ENCODE results near the gene PSMG4.
A peak's percentile ranks its signal among the peaks of the same experiment; 100 is the strongest.

PSMG4 gene

GRCh38 chr6:3286641-3287171 lies 28.0 kb downstream of the PSMG4 start:
- Histone ChIP-seq H3K4me2 (no peak overlapping the region), H3K27me3 (no peaks in the 10 kb centered on the region), H3K4me3 (no peak overlapping the region), H3K36me3 (peaks cover 7 to 42% (median 23%) of the 10 kb centered on the region in 11 experiments; a peak in 18 of 22 replicates), H4K20me1 (peaks cover 0 to 43% (median 14%) of the 10 kb centered on the region in 11 experiments; a peak in 15 of 22 replicates), H3K27ac (no peak overlapping the region), H3K4me1 (peaks cover 18 to 36% (median 30%) of the 10 kb centered on the region in 10 experiments), H3K9me3 (replicated peaks in 1 of 11) (no peaks in the 10 kb centered on the region), H3K9ac (no peak overlapping the region)
- no peak for TF ChIP-seq Cebpa-rat (IDR thresholded peaks at IDR 0.05)

DNA sequence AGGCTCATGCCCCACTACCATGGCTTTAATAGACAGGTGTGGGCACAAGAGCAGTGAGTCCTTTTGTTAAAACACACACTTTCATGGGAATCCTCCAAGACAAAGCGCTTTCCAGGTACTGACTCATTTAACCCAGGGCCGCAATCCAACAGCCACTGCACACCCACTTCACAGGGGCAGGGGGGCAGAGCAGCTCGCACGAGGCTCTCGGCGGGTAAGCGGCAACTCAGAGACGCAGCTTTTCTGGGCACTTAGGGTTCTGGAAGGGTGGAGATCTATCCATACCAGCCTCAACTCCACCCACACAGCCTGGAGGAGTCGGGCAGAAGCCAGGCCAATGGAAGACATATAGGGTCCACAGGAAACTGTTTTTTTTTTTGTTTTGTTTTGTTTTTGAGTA lies 28.6 kb downstream of the PSMG4 start:
- TF ChIP-seq Cebpa-rat (IDR thresholded peaks at IDR 0.05) = no peak
- no peaks in the 10 kb centered on the region for H3K27me3 ChIP-seq
- H3K4me1 ChIP-seq = peaks cover 18 to 36% (median 30%) of the 10 kb centered on the region in 10 experiments
- H3K9me3 ChIP-seq (replicated peaks in 1 of 11) = no peaks in the 10 kb centered on the region
- H4K20me1 ChIP-seq = peaks cover 0 to 37% (median 8%) of the 10 kb centered on the region in 11 experiments; a peak in 12 of 22 replicates
- H3K4me2 ChIP-seq = no peak overlapping the region
- peaks cover 2 to 36% (median 17%) of the 10 kb centered on the region in 11 experiments; a peak in 18 of 22 replicates for H3K36me3 ChIP-seq
- no peak overlapping the region for H3K9ac ChIP-seq
- no peak overlapping the region for H3K4me3 ChIP-seq
- no peak overlapping the region for H3K27ac ChIP-seq

DNA sequence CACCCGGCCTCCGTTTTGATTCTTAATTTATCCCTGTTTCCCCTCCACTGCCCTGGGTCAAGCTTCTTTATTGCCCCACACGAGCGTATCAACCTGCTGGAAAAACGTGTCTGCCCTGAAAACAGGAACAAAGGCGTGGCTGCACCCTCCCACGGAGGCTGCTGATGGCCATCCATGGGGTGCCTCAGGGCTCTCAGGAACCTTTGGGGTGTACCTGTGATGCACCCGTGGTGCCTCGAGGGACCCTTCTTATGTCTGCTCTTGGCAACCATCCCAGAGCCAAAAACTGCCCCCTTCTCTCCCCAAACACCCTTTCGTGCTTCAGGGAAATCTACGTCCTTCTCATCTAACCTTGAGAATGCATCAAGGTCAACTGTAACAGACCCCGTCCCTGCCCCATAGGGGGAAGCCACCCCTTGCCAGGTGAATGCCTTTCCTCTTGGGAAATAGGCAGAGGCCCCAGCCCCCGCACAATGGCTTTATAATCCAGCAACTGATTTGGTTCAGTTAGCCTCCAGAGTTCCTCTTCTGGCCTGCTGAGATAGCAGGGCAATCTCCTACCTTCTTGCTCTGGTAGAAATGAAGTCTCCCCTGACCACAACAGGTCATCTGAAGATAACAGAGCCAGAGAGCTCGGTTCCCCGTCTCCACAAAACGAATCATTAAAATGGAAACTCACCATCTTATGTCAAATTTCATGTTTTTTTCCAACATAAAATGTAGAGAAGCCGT lies 29.4 kb downstream of the PSMG4 start:
- peaks cover 18 to 36% (median 30%) of the 10 kb centered on the region in 10 experiments for H3K4me1 ChIP-seq
- no peak for TF ChIP-seq Cebpa-rat (IDR thresholded peaks at IDR 0.05)
- peaks cover 0 to 28% (median 6%) of the 10 kb centered on the region in 11 experiments; a peak in 10 of 22 replicates for H4K20me1 ChIP-seq
- no peak overlapping the region for H3K9ac ChIP-seq
- H3K27me3 ChIP-seq = no peaks in the 10 kb centered on the region
- H3K4me2 ChIP-seq = peak overlapping the region in 8 of 11 experiments; percentile 20 to 82 (median 64); a peak in 15 of 22 replicates
- peaks cover 0 to 27% (median 9%) of the 10 kb centered on the region in 11 experiments; a peak in 8 of 22 replicates for H3K36me3 ChIP-seq
- no peak overlapping the region for H3K4me3 ChIP-seq
- H3K27ac ChIP-seq = no peak overlapping the region
- H3K9me3 ChIP-seq (replicated peaks in 1 of 11) = no peaks in the 10 kb centered on the region

DNA sequence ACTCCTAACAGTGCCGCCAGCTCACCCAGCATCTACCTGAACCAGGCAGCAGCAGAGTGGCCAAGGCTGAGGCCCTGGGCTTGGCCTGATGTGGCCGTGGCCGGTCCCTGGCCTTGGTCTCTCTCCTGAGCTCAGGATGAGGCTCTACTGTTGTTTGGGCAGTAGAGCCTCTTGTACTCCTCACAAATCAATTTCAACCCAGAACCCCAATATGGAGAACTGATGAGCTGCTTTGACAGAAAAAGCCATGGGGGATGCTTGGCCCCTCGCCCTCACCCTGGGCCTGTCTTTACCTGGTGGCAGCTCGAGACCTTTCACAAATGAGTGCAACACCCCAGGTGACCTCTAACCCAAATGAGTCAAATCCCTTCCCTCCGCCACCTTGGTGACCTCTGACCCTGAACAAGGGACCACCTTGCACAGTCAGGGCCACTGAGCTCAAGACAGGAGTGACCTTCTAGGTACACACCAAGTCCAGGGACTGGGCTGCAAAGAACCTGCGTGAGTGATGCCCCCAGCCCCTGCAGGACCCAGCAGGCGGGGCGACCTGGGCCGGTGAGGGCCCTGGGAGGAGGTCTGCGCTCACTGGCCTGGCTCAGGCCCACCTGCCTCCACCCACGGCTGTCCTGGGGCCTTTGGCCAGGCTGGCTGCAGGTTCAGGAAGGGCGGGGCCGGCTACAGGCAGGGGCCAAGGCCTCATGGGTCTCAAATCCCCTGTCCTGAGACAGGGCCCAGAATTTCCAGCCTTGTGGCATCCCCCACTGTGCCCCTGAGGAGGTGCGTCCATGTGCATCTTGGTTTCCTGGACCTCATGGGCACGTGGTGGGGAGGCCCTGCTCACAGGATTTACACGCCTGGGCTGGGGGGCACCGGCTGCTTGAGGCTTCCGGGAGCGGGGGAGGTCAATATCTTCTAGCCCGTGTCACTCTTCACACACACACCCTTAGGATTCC lies 30.2 kb downstream of the PSMG4 start:
- Histone ChIP-seq H3K4me3 (no peak overlapping the region), H3K9me3 (replicated peaks in 1 of 11) (no peaks in the 10 kb centered on the region), H3K4me2 (peak overlapping the region; percentile 44 to 82 (median 61)), H3K27me3 (no peaks in the 10 kb centered on the region), H3K36me3 (peaks cover 0 to 19% (median under 1%) of the 10 kb centered on the region in 11 experiments; a peak in 7 of 22 replicates), H4K20me1 (peaks cover 0 to 20% (median 6%) of the 10 kb centered on the region in 11 experiments; a peak in 10 of 22 replicates), H3K9ac (peak overlapping the region in 3 of 11 experiments; percentile 37 to 50 (median 45); a peak in 3 of 22 replicates), H3K27ac (peak overlapping the region in 3 of 11 experiments; percentile 1 to 29 (median 28); a peak in 2 of 22 replicates), H3K4me1 (peaks cover 18 to 34% (median 29%) of the 10 kb centered on the region in 10 experiments)
- TF ChIP-seq Cebpa-rat (IDR thresholded peaks at IDR 0.05) = no peak

DNA sequence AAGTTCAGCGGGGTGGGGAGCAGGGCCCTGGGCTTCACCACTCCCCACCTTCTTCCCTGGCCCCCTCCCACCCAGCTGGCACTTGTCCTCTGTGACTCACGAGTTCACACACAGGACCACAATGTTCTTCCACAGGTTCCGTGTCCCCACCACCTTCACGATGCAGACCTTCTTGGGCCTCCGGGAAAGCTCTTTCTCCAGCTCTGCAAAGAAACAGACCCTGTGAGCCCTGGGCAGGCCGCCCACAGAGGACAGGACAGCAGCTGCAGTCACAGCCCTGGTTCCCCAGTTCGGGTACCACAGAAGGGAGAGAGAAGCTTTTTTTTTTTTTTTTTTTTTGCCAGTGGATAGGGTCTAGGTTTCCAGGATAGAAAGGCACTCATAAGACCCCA lies 30.9 kb downstream of the PSMG4 start:
- H3K4me3 ChIP-seq = no peak overlapping the region
- peak overlapping the region; percentile 40 to 82 (median 61); a peak in 19 of 22 replicates for H3K4me2 ChIP-seq
- H3K9ac ChIP-seq = peak overlapping the region in 3 of 11 experiments; percentile 37 to 50 (median 45); a peak in 2 of 22 replicates
- no peak for TF ChIP-seq Cebpa-rat (IDR thresholded peaks at IDR 0.05)
- H3K27me3 ChIP-seq = no peaks in the 10 kb centered on the region
- H3K9me3 ChIP-seq (replicated peaks in 1 of 11) = no peaks in the 10 kb centered on the region
- H3K4me1 ChIP-seq = peaks cover 18 to 28% (median 25%) of the 10 kb centered on the region in 10 experiments
- peaks cover 0 to 13% (median 0%) of the 10 kb centered on the region in 11 experiments; a peak in 7 of 22 replicates for H4K20me1 ChIP-seq
- H3K27ac ChIP-seq = peak overlapping the region in 2 of 11 experiments; percentile 1 to 29; a peak in 1 of 22 replicates
- peaks cover 0 to 12% (median 0%) of the 10 kb centered on the region in 11 experiments; a peak in 5 of 22 replicates for H3K36me3 ChIP-seq

GRCh38 chr6:3290149-3290930 lies 31.6 kb downstream of the PSMG4 start:
- Histone ChIP-seq H3K4me2 (peak overlapping the region in 7 of 11 experiments; percentile 56 to 82 (median 69); a peak in 13 of 22 replicates), H3K9me3 (replicated peaks in 1 of 11) (no peaks in the 10 kb centered on the region), H3K9ac (no peak overlapping the region), H4K20me1 (peaks cover 0 to 6% (median 4%) of the 10 kb centered on the region in 11 experiments; a peak in 4 of 22 replicates), H3K36me3 (peaks cover 0 to 10% (median 0%) of the 10 kb centered on the region in 11 experiments; a peak in 3 of 22 replicates), H3K27ac (no peak overlapping the region), H3K4me1 (peaks cover 18 to 32% (median 27%) of the 10 kb centered on the region in 10 experiments), H3K4me3 (no peak overlapping the region), H3K27me3 (no peaks in the 10 kb centered on the region)
- no peak for TF ChIP-seq Cebpa-rat (IDR thresholded peaks at IDR 0.05)

- H4K20me1 ChIP-seq = peaks cover 0 to 6% (median 0%) of the 10 kb centered on the region in 11 experiments; a peak in 2 of 22 replicates
- no peak overlapping the region; a peak in 1 of 22 replicates for H3K4me2 ChIP-seq
- H3K9ac ChIP-seq = no peak overlapping the region
- no peak overlapping the region for H3K4me3 ChIP-seq
- peaks cover 18 to 37% (median 32%) of the 10 kb centered on the region in 10 experiments for H3K4me1 ChIP-seq
- H3K27me3 ChIP-seq = no peaks in the 10 kb centered on the region
- H3K27ac ChIP-seq = no peak overlapping the region
- no peaks in the 10 kb centered on the region for H3K9me3 ChIP-seq (replicated peaks in 1 of 11)
- peaks cover 0 to 10% (median 0%) of the 10 kb centered on the region in 11 experiments; a peak in 2 of 22 replicates for H3K36me3 ChIP-seq
- no peak for TF ChIP-seq Cebpa-rat (IDR thresholded peaks at IDR 0.05)
These were observed 32.1 kb downstream of the PSMG4 start for GRCh38 chr6:3290931-3291211.

GRCh38 chr6:3291346-3291745 lies 32.6 kb downstream of the PSMG4 start:
- Histone ChIP-seq H3K9me3 (replicated peaks in 1 of 11) (no peaks in the 10 kb centered on the region), H3K36me3 (peaks cover 0 to 10% (median 0%) of the 10 kb centered on the region in 11 experiments; a peak in 2 of 22 replicates), H4K20me1 (peaks cover 0 to 6% (median 0%) of the 10 kb centered on the region in 11 experiments; a peak in 1 of 22 replicates), H3K27me3 (no peaks in the 10 kb centered on the region), H3K4me1 (peaks cover 18 to 40% (median 34%) of the 10 kb centered on the region in 10 experiments), H3K9ac (no peak overlapping the region), H3K27ac (no peak overlapping the region), H3K4me3 (no peak overlapping the region), H3K4me2 (no peak overlapping the region)
- TF ChIP-seq Cebpa-rat (IDR thresholded peaks at IDR 0.05) = no peak

Data from BLaER1 treated with 17β-estradiol and CSF1 and Interleukin-3, amounts not matched to agents 10 nM and 100 nM (cell line).